Measurements from ENCODE around the gene PPP1R8.

The PPP1R8 gene

DNA sequence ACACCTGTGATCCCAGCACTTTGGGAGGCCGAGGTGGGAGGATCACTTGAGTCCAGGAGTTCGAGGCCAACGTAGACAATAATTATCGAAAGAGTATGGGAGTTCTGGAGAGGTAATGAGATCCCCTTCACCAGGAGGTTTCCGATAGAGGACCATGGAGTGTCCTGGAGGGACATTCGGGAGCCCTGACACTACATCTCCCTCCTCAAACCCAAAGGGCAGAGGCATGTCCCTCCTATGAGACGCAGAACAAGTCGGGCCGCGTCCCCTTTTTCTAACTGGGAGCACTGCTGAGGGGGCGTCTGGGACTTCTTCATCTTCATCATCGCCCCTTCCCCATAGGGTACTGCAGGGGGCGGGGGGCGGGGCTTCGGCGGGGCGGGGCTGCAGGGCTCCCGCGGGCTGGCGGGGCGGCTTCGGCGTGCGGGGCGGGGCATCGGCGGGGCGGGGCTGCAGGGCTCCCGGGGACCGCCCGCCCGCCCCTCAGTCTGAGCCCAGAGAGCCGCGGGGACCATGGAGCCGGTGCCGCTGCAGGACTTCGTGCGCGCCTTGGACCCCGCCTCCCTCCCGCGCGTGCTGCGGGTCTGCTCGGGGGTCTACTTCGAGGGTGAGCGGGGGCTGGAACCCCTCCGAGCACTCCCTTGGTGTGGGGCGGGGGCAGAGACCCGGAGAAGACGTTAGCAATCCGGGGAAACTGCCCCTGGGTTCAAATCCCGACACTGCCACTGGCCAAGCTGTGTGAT, 41.6 kb downstream of the PPP1R8 start, which contains the start of gene THEMIS2:
TSS of gene THEMIS2 (plus strand) at position 486 of the 743 bp plus-strand sequence. CDS start at position 514, 28 bp downstream.
- DNase-seq (ENCODE audit: low read depth): no peak

DNA sequence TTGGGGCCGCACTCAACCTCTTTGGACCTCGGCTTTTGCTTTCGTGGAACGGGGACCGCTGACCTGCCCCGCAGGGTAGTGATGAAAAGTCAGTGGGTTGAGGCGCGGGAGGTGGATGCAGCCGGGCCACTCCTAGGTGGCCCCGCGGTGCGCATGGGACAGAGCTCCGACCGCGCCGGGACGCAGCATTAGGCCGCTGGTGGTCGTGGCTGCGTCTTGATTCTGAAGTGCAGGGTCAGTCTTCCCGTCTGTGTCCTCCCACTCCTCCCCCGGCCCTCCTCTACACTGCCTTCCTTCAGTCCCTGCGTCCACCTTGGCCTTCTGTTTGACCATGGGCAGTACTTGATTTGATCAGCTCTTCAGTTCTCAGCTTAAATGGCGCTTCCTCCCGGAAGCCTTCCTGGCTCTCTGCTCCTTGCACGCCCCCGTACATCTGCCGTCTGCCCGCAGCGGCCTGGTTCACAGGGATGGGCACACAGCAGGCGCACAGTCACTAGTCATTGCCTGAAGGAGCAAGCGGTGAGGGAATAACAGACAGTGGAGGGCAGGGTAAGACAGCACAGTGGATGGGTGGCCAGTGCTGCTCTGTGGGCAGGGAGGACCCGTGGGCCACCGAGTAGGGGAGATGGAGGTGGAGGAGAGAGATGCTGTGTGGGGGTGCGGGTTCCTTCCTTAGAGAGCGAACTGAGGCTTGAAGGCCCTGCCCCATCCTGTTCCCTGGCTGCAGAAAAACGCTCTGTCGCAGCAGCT, 42.4 kb downstream of the PPP1R8 start:
- no peak for DNase-seq (ENCODE audit: low read depth)

- no peak for DNase-seq (ENCODE audit: low read depth)
Measured at GRCh38 chr1:27873671-27874384, 43.2 kb downstream of the PPP1R8 start.

GRCh38 chr1:27876341-27877114, 45.9 kb downstream of the PPP1R8 start:
- no peak for DNase-seq (ENCODE audit: low read depth)

DNA sequence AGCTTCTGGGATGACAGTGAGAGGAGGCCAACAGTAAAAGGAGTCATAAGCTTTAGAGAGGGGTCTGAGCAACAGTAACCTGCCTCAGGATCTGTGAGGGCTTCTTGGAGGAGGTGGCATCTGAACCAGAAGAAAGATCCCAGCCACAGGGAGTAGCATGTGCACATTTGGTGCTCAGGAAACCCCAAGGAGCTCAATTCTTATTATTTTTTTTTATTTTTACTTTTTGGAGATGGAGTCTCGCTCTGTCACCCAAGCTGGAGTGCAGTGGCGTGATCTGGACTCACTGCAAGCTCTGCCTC, 46.5 kb downstream of the PPP1R8 start:
- no peak for DNase-seq (ENCODE audit: low read depth)

- no peak for DNase-seq (ENCODE audit: low read depth)
Measured at GRCh38 chr1:27878039-27878438, 47.5 kb downstream of the PPP1R8 start.

GRCh38 chr1:27878787-27879335, 48.3 kb downstream of the PPP1R8 start:
- DNase-seq (ENCODE audit: low read depth): no peak

GRCh38 chr1:27879374-27880082, 48.9 kb downstream of the PPP1R8 start:
- DNase-seq (ENCODE audit: low read depth): no peak

DNA sequence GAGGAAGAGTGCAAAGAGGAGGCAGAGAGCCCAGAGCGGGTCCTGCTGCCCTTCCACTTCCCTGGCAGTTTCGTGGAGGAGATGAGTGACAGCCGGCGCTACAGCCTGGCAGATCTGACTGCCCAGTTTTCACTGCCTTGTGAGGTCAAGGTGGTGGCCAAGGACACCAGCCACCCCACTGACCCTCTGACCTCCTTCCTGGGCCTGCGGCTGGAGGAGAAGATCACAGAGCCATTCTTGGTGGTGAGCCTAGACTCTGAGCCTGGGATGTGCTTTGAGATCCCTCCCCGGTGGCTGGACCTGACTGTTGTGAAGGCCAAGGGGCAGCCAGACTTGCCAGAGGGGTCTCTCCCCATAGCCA, 51.9 kb downstream of the PPP1R8 start:
- DNase-seq (ENCODE audit: low read depth): no peak

GRCh38 chr1:27883536-27883935, 53.0 kb downstream of the PPP1R8 start:
- no peak for DNase-seq (ENCODE audit: low read depth)

DNA sequence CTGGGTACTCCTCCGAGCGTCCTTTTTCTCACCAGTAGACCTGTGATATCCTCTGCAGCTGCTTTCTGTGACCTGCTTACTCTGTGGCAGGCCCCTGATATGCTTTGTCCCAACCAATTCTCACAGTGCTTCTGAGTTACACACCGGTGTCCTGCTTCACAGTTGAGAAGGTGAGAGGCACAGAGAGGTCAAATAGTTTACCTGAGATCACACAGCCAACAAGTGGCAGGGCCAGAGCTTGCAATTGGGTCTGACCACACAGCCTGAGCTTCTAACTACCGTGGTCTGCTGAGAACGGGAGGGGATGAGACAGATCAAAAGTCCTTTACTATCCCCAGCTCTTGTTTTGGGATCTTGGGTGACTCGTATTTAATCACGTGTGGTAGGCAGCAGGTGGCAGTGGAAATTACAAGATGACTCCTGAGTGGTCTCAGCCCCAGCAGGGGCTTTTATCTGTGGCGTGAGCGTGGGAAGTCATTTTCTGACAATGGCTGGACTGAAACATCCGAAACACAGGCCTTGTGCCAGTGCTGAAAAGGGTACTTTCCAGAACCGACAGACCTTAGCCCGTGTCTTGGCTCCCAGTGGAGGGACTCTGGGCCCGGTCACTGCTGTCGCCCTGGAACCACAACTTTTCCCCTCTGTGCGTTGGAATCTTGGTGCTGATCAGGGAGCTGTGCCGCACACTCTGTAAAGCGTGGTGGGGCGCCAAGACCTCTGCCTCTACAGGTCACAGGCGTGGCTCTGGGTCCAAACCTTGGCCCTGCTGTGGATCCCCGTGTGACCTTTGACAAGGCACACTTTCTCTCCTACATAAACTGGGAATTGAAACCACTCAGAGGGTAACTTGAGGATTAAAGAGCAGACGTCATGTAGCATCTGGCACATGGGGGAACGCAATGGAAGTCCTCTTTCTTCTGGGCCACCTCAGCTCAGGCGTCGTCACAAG, 53.7 kb downstream of the PPP1R8 start:
- DNase-seq (ENCODE audit: low read depth): no peak

DNA sequence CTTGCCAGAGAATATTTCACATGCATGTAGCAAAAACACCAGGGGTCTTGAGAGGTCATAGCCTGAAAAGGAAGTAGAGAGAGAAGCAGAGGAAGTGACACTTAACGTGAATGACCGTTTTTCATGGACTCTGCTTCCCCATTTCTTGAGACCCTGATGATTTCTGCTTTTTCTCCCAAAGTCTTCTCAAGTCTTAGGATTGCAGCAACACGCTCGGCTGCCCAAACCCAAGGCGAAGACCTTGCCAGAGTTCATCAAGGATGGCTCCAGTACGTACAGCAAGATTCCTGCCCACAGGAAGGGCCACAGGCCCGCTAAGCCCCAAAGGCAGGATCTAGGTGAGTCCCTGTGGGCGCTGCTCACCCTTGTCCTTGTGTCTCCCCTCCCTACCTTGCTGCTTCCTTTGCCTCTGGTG, 54.5 kb downstream of the PPP1R8 start:
- no peak for DNase-seq (ENCODE audit: low read depth)

DNA sequence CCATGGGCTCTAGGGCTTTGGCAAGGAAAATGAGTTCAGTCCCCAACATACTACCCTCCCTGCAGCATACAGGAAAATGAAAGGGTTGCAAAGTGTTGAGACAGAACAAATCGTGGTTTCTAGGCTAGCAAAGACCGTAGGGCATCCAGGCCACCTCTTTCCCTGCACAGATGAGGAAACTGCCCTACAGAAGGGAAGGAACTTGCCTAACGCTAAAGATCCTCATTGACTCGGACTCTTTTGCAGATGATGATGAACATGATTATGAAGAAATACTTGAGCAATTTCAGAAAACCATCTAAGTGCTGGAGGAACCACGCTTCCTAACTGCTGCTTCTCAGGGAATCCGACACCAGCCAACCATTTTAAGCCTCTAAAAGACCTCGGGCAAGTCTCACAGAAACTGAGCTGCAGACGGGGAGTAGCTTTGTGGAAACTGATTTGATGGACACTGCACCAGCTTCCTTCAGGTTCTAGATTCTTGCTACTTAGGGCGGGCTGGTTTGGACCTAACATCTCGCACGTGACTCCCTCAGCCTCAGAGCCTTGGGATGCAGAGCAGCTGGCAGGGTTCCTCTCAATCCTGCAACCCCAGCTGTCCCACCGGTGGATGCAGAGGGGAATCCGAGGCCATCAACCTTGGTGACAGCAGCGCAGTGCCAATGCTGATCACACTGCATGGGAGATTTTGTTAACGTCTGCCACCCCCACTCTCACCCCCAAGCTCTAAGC, 55.2 kb downstream of the PPP1R8 start:
- DNase-seq (ENCODE audit: low read depth): no peak

- no peak for DNase-seq (ENCODE audit: low read depth)
Measured at GRCh38 chr1:27886353-27886679, 55.7 kb downstream of the PPP1R8 start.

DNA sequence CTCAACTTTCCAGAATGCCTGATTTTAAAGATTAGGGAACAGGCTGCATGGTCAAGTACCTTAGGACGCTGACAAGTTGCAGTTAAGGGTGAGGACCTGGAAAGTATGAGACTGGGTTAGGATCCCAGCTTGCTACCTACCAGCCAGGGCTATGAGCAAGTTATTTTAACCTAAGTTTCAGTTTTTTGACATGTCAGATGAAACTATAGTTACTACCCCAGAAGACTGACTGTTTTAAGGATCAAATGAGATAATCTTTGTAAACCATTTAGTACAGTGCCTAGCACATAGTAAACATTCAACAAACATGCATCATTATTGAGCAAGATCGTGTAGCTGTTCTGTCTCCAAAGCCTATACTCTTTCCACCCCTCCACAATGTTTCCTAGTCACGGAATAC, 56.2 kb downstream of the PPP1R8 start:
- DNase-seq (ENCODE audit: low read depth): no peak

DNA sequence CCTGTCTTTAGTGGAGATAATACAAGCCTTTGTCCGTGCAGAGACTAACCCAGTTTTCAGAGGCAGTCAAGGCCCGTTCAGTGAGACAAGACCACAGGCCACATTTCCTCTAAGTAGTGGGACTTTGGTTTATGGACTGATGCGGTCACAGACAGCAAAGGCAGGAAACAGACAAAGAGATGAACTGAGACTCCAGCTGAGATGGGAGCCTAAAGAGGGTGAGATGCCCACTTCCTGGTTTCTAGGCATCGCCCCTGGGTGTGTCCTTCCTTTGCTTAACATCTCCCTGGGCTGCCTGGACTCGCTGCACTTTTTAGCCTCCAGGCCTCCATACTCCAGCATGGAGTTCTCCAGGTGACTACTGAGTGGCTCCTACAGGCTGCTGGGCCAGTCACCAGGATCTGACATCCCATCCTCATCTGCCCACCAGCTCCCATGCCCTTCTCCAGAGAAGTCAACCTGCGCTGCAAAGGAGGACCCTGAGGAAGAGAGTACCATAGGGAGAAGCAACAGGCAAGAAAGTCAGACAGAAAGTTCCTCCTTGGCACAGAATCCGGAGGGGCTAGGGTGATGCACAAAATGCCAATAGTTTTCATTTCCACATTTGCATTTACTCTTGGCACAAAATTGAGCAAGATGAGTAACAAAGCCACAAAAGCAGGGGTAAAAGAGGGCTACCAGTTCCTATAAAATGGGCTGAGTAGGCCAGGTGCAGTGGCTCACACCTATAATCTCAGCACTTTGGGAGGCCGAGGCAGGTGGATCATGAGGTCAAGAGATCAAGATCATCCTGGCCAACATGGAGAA, 56.8 kb downstream of the PPP1R8 start:
- no peak for DNase-seq (ENCODE audit: low read depth)

DNA sequence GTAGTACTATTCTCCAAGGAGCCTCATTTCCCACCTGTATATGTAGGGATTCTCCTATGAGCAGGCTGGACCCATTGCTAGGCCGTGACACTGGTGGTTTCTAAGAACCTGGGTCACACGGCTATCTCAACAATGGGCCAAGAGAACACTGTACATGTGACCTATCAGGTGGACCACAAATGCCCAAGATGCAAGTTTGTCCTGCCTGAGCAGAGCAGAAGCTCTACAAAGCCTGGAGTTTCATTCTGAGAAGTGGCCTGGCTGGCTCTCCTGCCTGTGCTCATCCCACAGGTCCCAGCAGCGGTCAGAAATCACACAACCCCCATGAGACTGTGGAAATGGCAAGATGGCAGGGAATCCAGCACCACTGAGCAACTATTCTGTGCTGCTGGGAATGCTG, 58.9 kb downstream of the PPP1R8 start:
- no peak for DNase-seq (ENCODE audit: low read depth)

- no peak for DNase-seq (ENCODE audit: low read depth)
Measured at GRCh38 chr1:27891196-27891889, 60.8 kb downstream of the PPP1R8 start.

Measured in CMK (cell line).